HepG2 (cell line): Measurements from ENCODE around the gene TUBB. TPM values are rescaled to one million over a fixed set of nuclear protein-coding genes. Genes with fewer than 3 reads are reported as not detected.
A peak's percentile ranks its signal among the peaks of the same experiment; 100 is the strongest.

Experiments
- BRD4 ChIP-seq: sonication (generic); formaldehyde crosslinking; IDR thresholded peaks from 2 replicates; pipeline ENCODE4 v1.4.0; 2020; ENCODE audit warnings: missing genetic modification reagents
- CHD4 ChIP-seq: fragments of 200-600 bp; sonication (generic); IDR thresholded peaks from 2 replicates; pipeline ENCODE4 v1.7.0; 2017; ENCODE audit warnings: mild to moderate bottlenecking, low read length, borderline replicate concordance
- CSRNP1 ChIP-seq: sonication (generic); formaldehyde crosslinking; IDR thresholded peaks from 2 replicates; pipeline ENCODE4 v1.8.1; 2023; ENCODE audit warnings: mild to moderate bottlenecking, missing genetic modification reagents
- GPN1 ChIP-seq: sonication (generic); formaldehyde crosslinking; IDR thresholded peaks from 2 replicates; pipeline ENCODE4 v1.5.1; 2020; ENCODE audit warnings: missing genetic modification reagents, borderline replicate concordance
- GTF2F1 ChIP-seq: fragments of 150-350 bp; IDR thresholded peaks from 2 replicates; pipeline ENCODE4 v1.6.1; 2014; ENCODE audit warnings: low read length
- HNRNPL ChIP-seq: fragments of 200-400 bp; formaldehyde crosslinking; IDR thresholded peaks from 2 replicates; pipeline ENCODE4 v1.6.1; 2017; ENCODE audit warnings: mild to moderate bottlenecking, low read depth, low read length
- KDM5B ChIP-seq: sonication (generic); formaldehyde crosslinking; IDR thresholded peaks from 2 replicates; pipeline ENCODE4 v1.4.0; 2020; ENCODE audit warnings: missing genetic modification reagents, mild to moderate bottlenecking, borderline replicate concordance
- MYPOP ChIP-seq: sonication (generic); formaldehyde crosslinking; IDR thresholded peaks from 2 replicates; pipeline ENCODE4 v1.8.1; 2023; ENCODE audit warnings: mild to moderate bottlenecking, moderate library complexity, missing genetic modification reagents
- NRL ChIP-seq: sonication (generic); formaldehyde crosslinking; IDR thresholded peaks from 2 replicates; pipeline ENCODE4 v1.5.0; 2020; ENCODE audit warnings: missing genetic modification reagents, mild to moderate bottlenecking, moderate library complexity, borderline replicate concordance
- SALL2 ChIP-seq: sonication (generic); formaldehyde crosslinking; IDR thresholded peaks from 2 replicates; pipeline ENCODE4 v1.8.1; 2023; ENCODE audit warnings: mild to moderate bottlenecking, missing genetic modification reagents, inconsistent platforms
- SP140L ChIP-seq: sonication (generic); formaldehyde crosslinking; IDR thresholded peaks from 2 replicates; pipeline ENCODE4 v1.4.0; 2020; ENCODE audit warnings: missing genetic modification reagents, borderline replicate concordance
- SRSF4 ChIP-seq: fragments of 200-400 bp; formaldehyde crosslinking; IDR thresholded peaks from one replicate; pipeline ENCODE4 v1.6.1; 2018; ENCODE audit warnings: mild to moderate bottlenecking, low read depth, low read length, moderate library complexity; ENCODE audit not compliant: poor library complexity, severe bottlenecking
- STAG1 ChIP-seq: sonication (generic); formaldehyde crosslinking; IDR thresholded peaks from 2 replicates; pipeline ENCODE4 v1.4.0; 2020; ENCODE audit warnings: missing genetic modification reagents
- TBP ChIP-seq: sonication (generic); formaldehyde crosslinking; IDR thresholded peaks from 2 replicates; pipeline ENCODE4 v1.5.0; 2020; ENCODE audit warnings: missing genetic modification reagents
- ZFP36 ChIP-seq: fragments of 150-350 bp; IDR thresholded peaks from 2 replicates; pipeline ENCODE4 v1.6.1; 2018; ENCODE audit warnings: borderline replicate concordance, low read length, low read depth; ENCODE audit not compliant: partially characterized antibody
- ZMYM3 ChIP-seq: sonication (generic); formaldehyde crosslinking; IDR thresholded peaks from 2 replicates; pipeline ENCODE4 v1.5.1; 2020; ENCODE audit warnings: mild to moderate bottlenecking, missing genetic modification reagents
- ZNF24 ChIP-seq: fragments of 450-650 bp; IDR thresholded peaks from 2 replicates; pipeline ENCODE4 v1.6.1; 2017; ENCODE audit warnings: antibody characterized with exemption, mild to moderate bottlenecking
- ZNF331 ChIP-seq: sonication (generic); formaldehyde crosslinking; IDR thresholded peaks from 2 replicates; pipeline ENCODE4 v1.4.0; 2020; ENCODE audit warnings: missing genetic modification reagents
- ZNF414 ChIP-seq: sonication (generic); formaldehyde crosslinking; IDR thresholded peaks from 2 replicates; pipeline ENCODE4 v1.5.0; 2020; ENCODE audit warnings: missing genetic modification reagents
- ZNF577 ChIP-seq: sonication (generic); formaldehyde crosslinking; IDR thresholded peaks from 2 replicates; pipeline ENCODE4 v1.4.0; 2020; ENCODE audit warnings: mild to moderate bottlenecking, low read depth, missing genetic modification reagents, borderline replicate concordance
- ZNF580 ChIP-seq: IDR thresholded peaks from 2 replicates; pipeline ENCODE4 v1.6.1; 2016; ENCODE audit warnings: low read depth, borderline replicate concordance
- ZNF607 ChIP-seq: sonication (generic); formaldehyde crosslinking; IDR thresholded peaks from 2 replicates; pipeline ENCODE4 v1.5.1; 2020; ENCODE audit warnings: missing genetic modification reagents, mild to moderate bottlenecking, borderline replicate concordance
- ZNF75D ChIP-seq: sonication (generic); formaldehyde crosslinking; IDR thresholded peaks from 2 replicates; pipeline ENCODE4 v1.8.1; 2023; ENCODE audit warnings: missing genetic modification reagents, mild to moderate bottlenecking, borderline replicate concordance
- ZSCAN31 ChIP-seq: sonication (generic); formaldehyde crosslinking; IDR thresholded peaks from 2 replicates; pipeline ENCODE4 v1.5.0; 2020; ENCODE audit warnings: low read depth, mild to moderate bottlenecking, missing genetic modification reagents
- polyA plus RNA-seq, 8 experiments: library from polyadenylated mRNA; depleted of rRNA in 3 of 8; stranded (reverse) in 7 of 8; unstranded in 1 of 8; fragments of >200 nt; fragmentation: Illumina TruSeq in 4 of 8; extraction: Trizol in 4 of 8; gene quantifications; 2 replicates each; pipeline versions ENCODE4 v1.2.1 to v1.2.3, GENCODE V29; 2011 to 2016; ENCODE audit warnings: low read depth in 4 of 8, missing spikeins in 1 of 8, mixed read lengths in 1 of 8; ENCODE audit not compliant: insufficient read depth in 1 of 8
- total RNA-seq, 5 experiments: library from RNA; depleted of rRNA; stranded (reverse); fragments of >200 nt; fragmentation: Illumina TruSeq; extraction: Trizol; gene quantifications; 2 replicates each; pipeline ENCODE4 v1.2.3, GENCODE V29; 2016; ENCODE audit warnings: low read depth in 1 of 5

The TUBB gene
- total and polyA plus RNA-seq, 2 of the 13 experiments (the other 11 are each of a cell fraction or from before 2014, with no cell fraction given): 911 to 1,163 TPM

GRCh38 chr6:30719791-30720737 lies at the start of gene TUBB (continued):
- TF ChIP-seq ZNF75D (CRISPR knock-in tag) (0 out of 2 replicates have a peak, but pooled peaks have one; percentile 15), SRSF4 (no peak), ZNF607 (CRISPR knock-in tag) (no peak; the same call in 1 of the 2 replicates), KDM5B (CRISPR knock-in tag) (no peak), SALL2 (CRISPR knock-in tag) (peak; percentile 60; the same call in 1 of the 2 replicates), NRL (CRISPR knock-in tag) (0 out of 2 replicates have a peak, but pooled peaks have one; percentile 32), ZNF331 (CRISPR knock-in tag) (peak; percentile 58; the same call in 1 of the 2 replicates), STAG1 (no peak), ZFP36 (no peak), GPN1 (CRISPR knock-in tag) (no peak; the same call in 1 of the 2 replicates), ZNF580 (peak; percentile 21; the same call in 1 of the 2 replicates), CSRNP1 (peak; percentile 74; the same call in 1 of the 2 replicates), MYPOP (CRISPR knock-in tag) (peak; percentile 69; the same call in 1 of the 2 replicates), TBP (CRISPR knock-in tag) (no peak), ZNF577 (CRISPR knock-in tag) (no peak), CHD4 (0 out of 2 replicates have a peak, but pooled peaks have one; percentile 48), GTF2F1 (peak; percentile 90), BRD4 (CRISPR knock-in tag) (0 out of 2 replicates have a peak, but pooled peaks have one; percentile 65), SP140L (CRISPR knock-in tag) (no peak), ZNF24 (no peak), ZSCAN31 (peak; percentile 59; the same call in 1 of the 2 replicates), ZMYM3 (CRISPR knock-in tag) (0 out of 2 replicates have a peak, but pooled peaks have one; percentile 19), ZNF414 (CRISPR knock-in tag) (no peak), HNRNPL (no peak)
